ENCODE data around the gene ADAMTSL1.

Gene ADAMTSL1

GRCh38 chr9:18739127-18739526 lies 265.2 kb downstream of the ADAMTSL1 start:
- DNase-seq (ENCODE audit: low read depth in 2 of 2), result no peak

GRCh38 chr9:18739641-18740318 lies 265.8 kb downstream of the ADAMTSL1 start:
- no peak for DNase-seq (ENCODE audit: low read depth in 2 of 2)

GRCh38 chr9:18741359-18741758 lies 267.4 kb downstream of the ADAMTSL1 start:
- no peak for DNase-seq (ENCODE audit: low read depth in 2 of 2)

GRCh38 chr9:18741945-18742344 lies 268.0 kb downstream of the ADAMTSL1 start:
- no peak for DNase-seq (ENCODE audit: low read depth in 2 of 2)

GRCh38 chr9:18743421-18743820 lies 269.5 kb downstream of the ADAMTSL1 start:
- no peak for DNase-seq (ENCODE audit: low read depth in 2 of 2)

- DNase-seq (ENCODE audit: low read depth in 2 of 2), result no peak
These were observed 270.0 kb downstream of the ADAMTSL1 start for GRCh38 chr9:18743971-18744370.

- no peak for DNase-seq (ENCODE audit: low read depth in 2 of 2)
These were observed 271.8 kb downstream of the ADAMTSL1 start for GRCh38 chr9:18745710-18746109.

- DNase-seq (ENCODE audit: low read depth in 2 of 2), result no peak
These were observed 272.7 kb downstream of the ADAMTSL1 start for GRCh38 chr9:18746631-18747030.

GRCh38 chr9:18747595-18747994 lies 273.6 kb downstream of the ADAMTSL1 start:
- no peak for DNase-seq (ENCODE audit: low read depth in 2 of 2)

- no peak for DNase-seq (ENCODE audit: low read depth in 2 of 2)
These were observed 274.3 kb downstream of the ADAMTSL1 start for GRCh38 chr9:18748251-18748701.

GRCh38 chr9:18749711-18750110 lies 275.8 kb downstream of the ADAMTSL1 start:
- DNase-seq (ENCODE audit: low read depth in 2 of 2), result no peak

GRCh38 chr9:18753904-18754303 lies 280.0 kb downstream of the ADAMTSL1 start:
- DNase-seq (ENCODE audit: low read depth in 2 of 2), result no peak

GRCh38 chr9:18754537-18754936 lies 280.6 kb downstream of the ADAMTSL1 start:
- no peak for DNase-seq (ENCODE audit: low read depth in 2 of 2)

GRCh38 chr9:18755263-18755662 lies 281.3 kb downstream of the ADAMTSL1 start:
- no peak for DNase-seq (ENCODE audit: low read depth in 2 of 2)

- DNase-seq (ENCODE audit: low read depth in 2 of 2), result no peak
These were observed 282.8 kb downstream of the ADAMTSL1 start for GRCh38 chr9:18756712-18757125.

- no peak for DNase-seq (ENCODE audit: low read depth in 2 of 2)
These were observed 285.9 kb downstream of the ADAMTSL1 start for GRCh38 chr9:18759827-18760226.

GRCh38 chr9:18761742-18762300 lies 287.9 kb downstream of the ADAMTSL1 start:
- no peak for DNase-seq (ENCODE audit: low read depth in 2 of 2)

GRCh38 chr9:18766989-18767550 lies 293.1 kb downstream of the ADAMTSL1 start:
- no peak for DNase-seq (ENCODE audit: low read depth in 2 of 2)

- DNase-seq (ENCODE audit: low read depth in 2 of 2), result no peak
These were observed 295.1 kb downstream of the ADAMTSL1 start for GRCh38 chr9:18768951-18769622.

- DNase-seq (ENCODE audit: low read depth in 2 of 2), result no peak
These were observed 296.4 kb downstream of the ADAMTSL1 start for GRCh38 chr9:18770131-18770908.

GRCh38 chr9:18771011-18771410 lies 297.1 kb downstream of the ADAMTSL1 start:
- DNase-seq (ENCODE audit: low read depth in 2 of 2), result no peak

GRCh38 chr9:18771763-18772162 lies 297.8 kb downstream of the ADAMTSL1 start:
- DNase-seq (ENCODE audit: low read depth in 2 of 2), result no peak

All from stimulated activated CD4-positive, alpha-beta T cell treated with anti-CD3 and anti-CD28 coated beads, Interleukin-15, amount 100 ng/mL, for 48 hours (primary cell).